GM23338 (cell line): ENCODE measurements around the gene RCE1. TPM values are rescaled to one million over a fixed set of nuclear protein-coding genes. Genes with fewer than 3 reads are reported as not detected.

ENCODE experiments used
- ATAC-seq: fragments of 200-7000 bp; cut with Tn5 transposase; 3 replicates; pipeline ENCODE4 v1.9.1; 2020
- DNase-seq: peaks from one replicate; pipeline ENCODE4 v3.0.0-alpha.2; 2015; ENCODE audit warnings: low spot score
- H2AFZ ChIP-seq: fragments of 200-600 bp; sonication (generic); 2 replicates; pipeline ENCODE4 v1.8.0; 2016; ENCODE audit warnings: antibody characterized with exemption, mild to moderate bottlenecking, moderate library complexity
- H3F3A ChIP-seq: fragments of 200-600 bp; sonication (generic); replicated peaks from 2 replicates; pipeline ENCODE4 v1.8.0; 2017; ENCODE audit warnings: antibody characterized with exemption, mixed run types, low read depth
- H3K27ac ChIP-seq: fragments of 200-600 bp; sonication (generic); 2 replicates; pipeline ENCODE4 v1.6.1; 2016; ENCODE audit warnings: low read depth
- H3K27me3 ChIP-seq: fragments of 200-600 bp; sonication (generic); 2 replicates; pipeline ENCODE4 v1.8.0; 2016; ENCODE audit warnings: mild to moderate bottlenecking, mixed run types, moderate library complexity; ENCODE audit not compliant: insufficient read depth
- H3K36me3 ChIP-seq: fragments of 200-600 bp; sonication (generic); 2 replicates; pipeline ENCODE4 v1.8.0; 2016; ENCODE audit warnings: mild to moderate bottlenecking; ENCODE audit not compliant: insufficient read depth
- H3K4me1 ChIP-seq: fragments of 200-600 bp; sonication (generic); 2 replicates; pipeline ENCODE4 v1.8.0; 2016; ENCODE audit warnings: mild to moderate bottlenecking, moderate library complexity; ENCODE audit not compliant: insufficient read depth
- H3K4me2 ChIP-seq: fragments of 200-600 bp; sonication (generic); 2 replicates; pipeline ENCODE4 v1.7.1; 2017; ENCODE audit warnings: mixed run types
- H3K4me3 ChIP-seq: fragments of 200-600 bp; sonication (generic); 2 replicates; pipeline ENCODE4 v1.6.1; 2016; ENCODE audit warnings: mixed run types
- H3K79me2 ChIP-seq: fragments of 200-600 bp; sonication (generic); replicated peaks from 2 replicates; pipeline ENCODE4 v1.8.0; 2017; ENCODE audit warnings: mild to moderate bottlenecking; ENCODE audit not compliant: insufficient read depth
- H3K9me2 ChIP-seq: fragments of 200-600 bp; sonication (generic); 2 replicates; pipeline ENCODE4 v1.8.0; 2017; ENCODE audit not compliant: insufficient read depth
- H4K20me1 ChIP-seq: fragments of 200-600 bp; sonication (generic); replicated peaks from 2 replicates; pipeline ENCODE4 v1.8.0; 2017; ENCODE audit warnings: mild to moderate bottlenecking; ENCODE audit not compliant: insufficient read depth
- H3K27ac Mint-ChIP-seq: 2 replicates; pipeline ENCODE4 v1.8.0; 2020; ENCODE audit warnings: inconsistent platforms, mild to moderate bottlenecking, moderate library complexity, mixed read lengths
- H3K27me3 Mint-ChIP-seq: 3 replicates; pipeline ENCODE4 v1.8.0; 2022; ENCODE audit warnings: low read depth, mild to moderate bottlenecking, moderate library complexity, mixed read lengths, inconsistent platforms; ENCODE audit not compliant: insufficient read depth, poor library complexity
- H3K36me3 Mint-ChIP-seq: 3 replicates; pipeline ENCODE4 v1.8.0; 2021; ENCODE audit warnings: low read depth, mild to moderate bottlenecking, inconsistent platforms, moderate library complexity, mixed read lengths
- H3K4me1 Mint-ChIP-seq: 3 replicates; pipeline ENCODE4 v1.8.0; 2020; ENCODE audit warnings: mild to moderate bottlenecking, inconsistent platforms, mixed read lengths
- H3K4me3 Mint-ChIP-seq: 3 replicates; pipeline ENCODE4 v1.8.0; 2021; ENCODE audit warnings: moderate library complexity, mild to moderate bottlenecking, inconsistent platforms, mixed read lengths
- H3K9me3 Mint-ChIP-seq: 3 replicates; pipeline ENCODE4 v1.8.0; 2020; ENCODE audit warnings: moderate library complexity, mild to moderate bottlenecking, inconsistent platforms, mixed read lengths
- CREB1 ChIP-seq: fragments of 250-450 bp; sonication (Bioruptor Pico); IDR thresholded peaks from 2 replicates; pipeline ENCODE4 v1.5.0; 2020; ENCODE audit warnings: low read depth, mild to moderate bottlenecking, moderate library complexity
- EZH2 ChIP-seq: fragments of 200-600 bp; sonication (generic); IDR thresholded peaks from one replicate; pipeline ENCODE4 v1.8.0; 2017; ENCODE audit warnings: antibody characterized with exemption, mild to moderate bottlenecking, low read depth; ENCODE audit not compliant: unreplicated experiment
- EZH2phosphoT487 ChIP-seq: fragments of 200-600 bp; sonication (generic); IDR thresholded peaks from one replicate; pipeline ENCODE4 v1.8.1; 2018; ENCODE audit warnings: antibody characterized with exemption; ENCODE audit not compliant: unreplicated experiment
- JUNB ChIP-seq: IDR thresholded peaks from one replicate; pipeline ENCODE4 v1.6.1; 2016; ENCODE audit warnings: antibody characterized with exemption; ENCODE audit not compliant: unreplicated experiment
- NANOG ChIP-seq: IDR thresholded peaks from 2 replicates; pipeline ENCODE4 v1.6.1; 2016; ENCODE audit warnings: antibody characterized with exemption, borderline replicate concordance
- POLR2AphosphoS5 ChIP-seq: IDR thresholded peaks from 2 replicates; pipeline ENCODE4 v1.6.1; 2016; ENCODE audit warnings: antibody characterized with exemption, low read depth
- REST ChIP-seq: IDR thresholded peaks from one replicate; pipeline ENCODE4 v1.6.1; 2018; ENCODE audit warnings: antibody characterized with exemption; ENCODE audit not compliant: unreplicated experiment
- STAT1 ChIP-seq: IDR thresholded peaks from one replicate; pipeline ENCODE4 v1.6.1; 2016; ENCODE audit warnings: antibody characterized with exemption; ENCODE audit not compliant: unreplicated experiment
- ZNF114 ChIP-seq: fragments of 250-450 bp; sonication (Bioruptor Pico); IDR thresholded peaks from 2 replicates; pipeline ENCODE4 v1.5.0; 2020; ENCODE audit warnings: mild to moderate bottlenecking, moderate library complexity
- ZNF462 ChIP-seq: fragments of 250-450 bp; sonication (Bioruptor Pico); IDR thresholded peaks from 2 replicates; pipeline ENCODE4 v1.5.0; 2020; ENCODE audit warnings: mild to moderate bottlenecking, moderate library complexity
- polyA plus RNA-seq: library from polyadenylated mRNA; unstranded; fragments of >200 nt; fragmentation: Nextera tagmentation; extraction: Ambion mirVana; gene quantifications from 2 replicates; pipeline ENCODE4 v1.2.1, GENCODE V29; 2016
- total RNA-seq: library from RNA; depleted of rRNA; stranded (reverse); fragments of >200 nt; shearing (Covaris generic); gene quantifications from 2 replicates; pipeline ENCODE4 v1.2.3, GENCODE V29; 2014
- TF ChIP-seq, protein P1 (sequence below): IDR thresholded peaks from 2 replicates; pipeline ENCODE4 v1.6.1; 2016; ENCODE audit warnings: antibody characterized with exemption
- TF ChIP-seq, protein P2 (sequence below), 2 experiments: fragments of 200-600 bp in 1 of 2; sonication (generic) in 1 of 2; conservative IDR thresholded peaks; 2 replicates each; pipeline versions ENCODE4 v1.5.1 to v1.6.1; 2016 to 2017; ENCODE audit warnings: antibody characterized with exemption in 2 of 2, low read depth in 2 of 2, mild to moderate bottlenecking in 2 of 2, moderate library complexity in 1 of 2

RCE1 gene
- total and polyA plus RNA-seq, 2 experiments from 2014 or later = 27.8 to 55.1 TPM

DNA sequence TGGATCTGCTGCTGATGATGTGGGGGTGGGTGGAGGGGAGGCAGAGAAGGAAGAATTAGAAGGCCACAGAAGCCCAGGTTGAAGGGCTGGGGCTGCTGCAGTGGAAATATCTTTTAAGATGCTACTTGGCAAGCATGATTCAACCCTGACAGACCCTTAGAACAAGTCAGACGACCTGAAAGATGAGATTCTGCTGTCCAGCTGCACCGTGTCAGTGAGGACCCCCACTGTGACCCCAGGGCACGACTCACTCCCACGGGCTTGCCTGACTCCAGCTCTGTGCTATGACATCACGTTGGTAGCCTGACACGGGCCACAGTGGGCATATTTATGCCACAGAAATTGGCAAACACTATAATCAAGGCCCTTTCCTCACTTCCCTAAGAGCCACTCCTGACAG lies 49.7 kb downstream of the RCE1 start (continued):
- no peak for TF ChIP-seq ZNF462 (CRISPR knock-in tag)
- TF ChIP-seq ZNF114 (CRISPR knock-in tag) = no peak
- TF ChIP-seq STAT1 = no peak
- no peak for TF ChIP-seq CREB1 (CRISPR knock-in tag)

DNA sequence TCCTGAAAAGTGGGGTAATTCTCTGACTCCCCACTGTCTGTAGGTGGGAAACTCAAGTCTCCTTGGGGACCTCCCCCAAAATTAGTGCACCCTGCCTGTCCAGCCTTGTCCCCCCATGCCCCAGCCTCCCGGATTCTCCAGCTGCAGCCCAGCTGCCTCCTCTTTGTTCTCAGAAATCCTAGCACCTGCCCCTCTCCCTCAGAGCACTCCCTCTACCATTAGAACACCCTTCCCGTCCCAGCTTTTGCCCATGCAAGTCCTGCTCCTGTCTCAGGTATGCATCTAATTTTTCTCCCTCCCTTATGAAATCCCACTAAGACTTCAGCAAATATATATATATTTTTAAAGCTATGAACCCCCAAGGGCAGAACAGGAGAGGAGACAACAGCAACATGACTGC lies 50.9 kb downstream of the RCE1 start:
- no peak for DNase-seq
- Mint-ChIP-seq H3K27ac (no peak overlapping the region; the same call in 1 of the 2 replicates), H3K4me1 (peaks cover 32% of the 10 kb centered on the region)
- TF ChIP-seq ZNF114 (CRISPR knock-in tag) (no peak), EZH2phosphoT487 (no peak), REST (no peak), STAT1 (no peak), JUNB (no peak), NANOG (no peak), CREB1 (CRISPR knock-in tag) (no peak), POLR2AphosphoS5 (no peak), EZH2 (no peak)
- TF ChIP-seq, protein P1, sequence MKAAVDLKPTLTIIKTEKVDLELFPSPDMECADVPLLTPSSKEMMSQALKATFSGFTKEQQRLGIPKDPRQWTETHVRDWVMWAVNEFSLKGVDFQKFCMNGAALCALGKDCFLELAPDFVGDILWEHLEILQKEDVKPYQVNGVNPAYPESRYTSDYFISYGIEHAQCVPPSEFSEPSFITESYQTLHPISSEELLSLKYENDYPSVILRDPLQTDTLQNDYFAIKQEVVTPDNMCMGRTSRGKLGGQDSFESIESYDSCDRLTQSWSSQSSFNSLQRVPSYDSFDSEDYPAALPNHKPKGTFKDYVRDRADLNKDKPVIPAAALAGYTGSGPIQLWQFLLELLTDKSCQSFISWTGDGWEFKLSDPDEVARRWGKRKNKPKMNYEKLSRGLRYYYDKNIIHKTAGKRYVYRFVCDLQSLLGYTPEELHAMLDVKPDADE = no peak
- TF ChIP-seq, protein P2, sequence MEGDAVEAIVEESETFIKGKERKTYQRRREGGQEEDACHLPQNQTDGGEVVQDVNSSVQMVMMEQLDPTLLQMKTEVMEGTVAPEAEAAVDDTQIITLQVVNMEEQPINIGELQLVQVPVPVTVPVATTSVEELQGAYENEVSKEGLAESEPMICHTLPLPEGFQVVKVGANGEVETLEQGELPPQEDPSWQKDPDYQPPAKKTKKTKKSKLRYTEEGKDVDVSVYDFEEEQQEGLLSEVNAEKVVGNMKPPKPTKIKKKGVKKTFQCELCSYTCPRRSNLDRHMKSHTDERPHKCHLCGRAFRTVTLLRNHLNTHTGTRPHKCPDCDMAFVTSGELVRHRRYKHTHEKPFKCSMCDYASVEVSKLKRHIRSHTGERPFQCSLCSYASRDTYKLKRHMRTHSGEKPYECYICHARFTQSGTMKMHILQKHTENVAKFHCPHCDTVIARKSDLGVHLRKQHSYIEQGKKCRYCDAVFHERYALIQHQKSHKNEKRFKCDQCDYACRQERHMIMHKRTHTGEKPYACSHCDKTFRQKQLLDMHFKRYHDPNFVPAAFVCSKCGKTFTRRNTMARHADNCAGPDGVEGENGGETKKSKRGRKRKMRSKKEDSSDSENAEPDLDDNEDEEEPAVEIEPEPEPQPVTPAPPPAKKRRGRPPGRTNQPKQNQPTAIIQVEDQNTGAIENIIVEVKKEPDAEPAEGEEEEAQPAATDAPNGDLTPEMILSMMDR (conservative IDR thresholded peaks at IDR 0.05; ENCODE audit: low read depth in 2 of 2) = no peak

More for the DNA sequence above, 50.9 kb downstream of the RCE1 start:
- Histone ChIP-seq H3K4me1 (no peaks in the 10 kb centered on the region; the same call in 1 of the 2 replicates), H3K9me2 (no peaks in the 10 kb centered on the region), H3K27ac (no peak overlapping the region), H4K20me1 (no peaks in the 10 kb centered on the region), H3K4me3 (no peak overlapping the region), H3F3A (no peaks in the 10 kb centered on the region), H3K79me2 (no peaks in the 10 kb centered on the region), H3K36me3 (no peaks in the 10 kb centered on the region), H3K4me2 (no peak overlapping the region), H3K27me3 (no peaks in the 10 kb centered on the region), H2AFZ (no peak overlapping the region)
- H3K9me3 Mint-ChIP-seq = no peaks in the 10 kb centered on the region
- peaks cover 2% of the 10 kb centered on the region for H3K27me3 Mint-ChIP-seq
- no peak for ATAC-seq
- no peaks in the 10 kb centered on the region for H3K36me3 Mint-ChIP-seq
- no peak overlapping the region; the same call in 2 of the 3 replicates for H3K4me3 Mint-ChIP-seq
